Measurements from ENCODE around the gene PCIF1.

- no peak for TF ChIP-seq ZNF274 (IDR thresholded peaks at IDR 0.05; ENCODE audit: low read depth, low read length)
- no peak for TF ChIP-seq SUZ12 (IDR thresholded peaks at IDR 0.05; ENCODE audit: extremely low read depth, insufficient read depth, insufficient read length)
These were observed 16.7 kb upstream of the PCIF1 start for GRCh38 chr20:45917790-45918141.
